Measurements from ENCODE around the gene DCUN1D3.
A peak's percentile ranks its signal among the peaks of the same experiment; 100 is the strongest.
"Not testable (repeated sequence)": the region's sequence is repeated elsewhere in the genome, so short reads cannot be mapped to it uniquely, and the experiment has no call there.

DCUN1D3 gene

GRCh38 chr16:20887207-20887606 lies 13.0 kb downstream of the DCUN1D3 start:
- DNase-seq (ENCODE audit: low spot score), result no peak

GRCh38 chr16:20886320-20886719 lies 13.8 kb downstream of the DCUN1D3 start:
- DNase-seq (ENCODE audit: low spot score), result no peak

GRCh38 chr16:20884240-20884556 lies 16.0 kb downstream of the DCUN1D3 start:
- no peak for DNase-seq (ENCODE audit: low spot score)

GRCh38 chr16:20883554-20884239 lies 16.5 kb downstream of the DCUN1D3 start:
- DNase-seq (ENCODE audit: low spot score), result no peak

GRCh38 chr16:20881503-20881878 lies 18.7 kb downstream of the DCUN1D3 start:
- no peak for DNase-seq (ENCODE audit: low spot score)

- DNase-seq (ENCODE audit: low spot score), result no peak
Observed at GRCh38 chr16:20880867-20881502, 19.2 kb downstream of the DCUN1D3 start.

- DNase-seq (ENCODE audit: low spot score), result no peak
Observed at GRCh38 chr16:20879175-20880040, 20.8 kb downstream of the DCUN1D3 start.

GRCh38 chr16:20878682-20879147 lies 21.4 kb downstream of the DCUN1D3 start:
- DNase-seq (ENCODE audit: low spot score), result no peak

- no peak for DNase-seq (ENCODE audit: low spot score)
Observed at GRCh38 chr16:20875355-20875650, 24.9 kb downstream of the DCUN1D3 start.

GRCh38 chr16:20874088-20874581 lies 26.0 kb downstream of the DCUN1D3 start:
- DNase-seq (ENCODE audit: low spot score), result no peak

GRCh38 chr16:20873331-20873730 lies 26.8 kb downstream of the DCUN1D3 start:
- DNase-seq (ENCODE audit: low spot score), result no peak

GRCh38 chr16:20871941-20872815 lies 28.0 kb downstream of the DCUN1D3 start:
- no peak for DNase-seq (ENCODE audit: low spot score)

- no peak for DNase-seq (ENCODE audit: low spot score)
Observed at GRCh38 chr16:20871258-20871657, 28.9 kb downstream of the DCUN1D3 start.

- DNase-seq (ENCODE audit: low spot score), result no peak
Observed at GRCh38 chr16:20870122-20870820, 29.9 kb downstream of the DCUN1D3 start.

GRCh38 chr16:20868890-20869289 lies 31.3 kb downstream of the DCUN1D3 start:
- peak; percentile 88 for DNase-seq (ENCODE audit: low spot score)

- DNase-seq (ENCODE audit: low spot score), result no peak
Observed at GRCh38 chr16:20867585-20867984, 32.6 kb downstream of the DCUN1D3 start.

- DNase-seq (ENCODE audit: low spot score), result no peak
Observed at GRCh38 chr16:20866801-20867200, 33.4 kb downstream of the DCUN1D3 start.

GRCh38 chr16:20866145-20866772 lies 33.9 kb downstream of the DCUN1D3 start:
- DNase-seq (ENCODE audit: low spot score), result peak; percentile 60

GRCh38 chr16:20865420-20866131 lies 34.6 kb downstream of the DCUN1D3 start:
- no peak for DNase-seq (ENCODE audit: low spot score)

- DNase-seq (ENCODE audit: low spot score), result not testable (repeated sequence)
Observed at GRCh38 chr16:20864376-20864775, 35.8 kb downstream of the DCUN1D3 start.

All from Ammon's horn (tissue), 1 donor.